Calu3 (cell line): ENCODE data around the gene NDUFA9. TPM values are rescaled to one million over a fixed set of nuclear protein-coding genes. Genes with fewer than 3 reads are reported as not detected.

Experiments
- BruUV-seq: library from RNA; stranded (reverse); fragments of 400-500 nt; replicated peaks from 2 replicates; lab custom pipeline; 2021; lab: Mats Ljungman, UMichigan
- CTCF ChIA-PET: fragments of 300-600 bp; sonication (Branson Sonifier 250); formaldehyde crosslinking; loops from one replicate; lab custom pipeline; 2022; ENCODE audit warnings: antibody characterized with exemption; lab: Charles Lee
- DNase-seq: peaks from one replicate; pipeline ENCODE4 v3.0.0; 2022
- H3K27ac Mint-ChIP-seq: one replicate; pipeline ENCODE4 v1.8.0; 2022; ENCODE audit warnings: mixed read lengths; ENCODE audit not compliant: unreplicated experiment
- H3K27me3 Mint-ChIP-seq: one replicate; pipeline ENCODE4 v1.8.0; 2022; ENCODE audit warnings: mixed read lengths; ENCODE audit not compliant: unreplicated experiment
- H3K36me3 Mint-ChIP-seq: one replicate; pipeline ENCODE4 v1.8.0; 2022; ENCODE audit warnings: mild to moderate bottlenecking, moderate library complexity, mixed read lengths; ENCODE audit not compliant: insufficient read depth, unreplicated experiment
- H3K4me1 Mint-ChIP-seq: one replicate; pipeline ENCODE4 v1.8.0; 2022; ENCODE audit warnings: mild to moderate bottlenecking, low read depth, mixed read lengths; ENCODE audit not compliant: unreplicated experiment
- H3K4me3 Mint-ChIP-seq: one replicate; pipeline ENCODE4 v1.8.0; 2022; ENCODE audit warnings: mild to moderate bottlenecking, low read depth, moderate library complexity, mixed read lengths; ENCODE audit not compliant: unreplicated experiment
- H3K9me3 Mint-ChIP-seq: one replicate; pipeline ENCODE4 v1.8.0; 2022; ENCODE audit warnings: low read depth, mixed read lengths; ENCODE audit not compliant: unreplicated experiment
- intact Hi-C: fragments of 100-400 bp; cut with micrococcal nuclease; formaldehyde crosslinking; loops from one replicate; pipeline ENCODE4 v1.10.0; 2022; ENCODE audit not compliant: unreplicated experiment
- total RNA-seq: library from RNA; stranded (reverse); gene quantifications from 2 replicates; pipeline ENCODE4 v1.2.3, GENCODE V29; 2022
- TF ChIP-seq, protein P1 (sequence below): fragments of 200-600 bp; IDR thresholded peaks from one replicate; pipeline ENCODE4 v1.8.0; 2022; ENCODE audit warnings: antibody characterized with exemption; ENCODE audit not compliant: unreplicated experiment

The NDUFA9 gene
- total RNA-seq, 1 experiment from 2014 or later = 125 TPM

DNA sequence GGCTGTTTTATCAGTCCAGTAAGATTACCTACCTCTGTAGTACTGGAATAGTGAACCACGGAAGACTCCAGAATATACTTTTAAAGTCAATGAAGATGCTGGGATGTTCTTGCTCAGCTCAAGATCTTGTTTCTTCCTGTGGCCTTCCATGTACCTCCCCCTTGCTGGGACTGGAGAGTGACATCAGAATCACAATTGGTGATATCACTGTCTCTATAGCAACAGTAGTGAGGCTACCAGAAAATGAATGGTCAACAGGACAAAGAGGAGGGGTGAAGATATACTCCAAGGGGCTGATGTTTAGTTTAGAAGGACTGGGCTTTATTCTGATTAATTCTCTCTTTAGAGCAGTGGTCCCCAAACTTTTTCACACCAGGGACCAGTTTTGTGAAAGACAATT lies 3.9 kb upstream of the NDUFA9 start:
- no peak for DNase-seq
- Mint-ChIP-seq H3K9me3 (no peaks in the 10 kb centered on the region), H3K36me3 (peaks cover 21% of the 10 kb centered on the region), H3K27ac (no peak overlapping the region), H3K27me3 (peaks cover 14% of the 10 kb centered on the region), H3K4me1 (no peaks in the 10 kb centered on the region), H3K4me3 (no peak overlapping the region)
- CTCF ChIA-PET = no interaction called here
- intact Hi-C loops = no loop called here
- TF ChIP-seq, protein P1, sequence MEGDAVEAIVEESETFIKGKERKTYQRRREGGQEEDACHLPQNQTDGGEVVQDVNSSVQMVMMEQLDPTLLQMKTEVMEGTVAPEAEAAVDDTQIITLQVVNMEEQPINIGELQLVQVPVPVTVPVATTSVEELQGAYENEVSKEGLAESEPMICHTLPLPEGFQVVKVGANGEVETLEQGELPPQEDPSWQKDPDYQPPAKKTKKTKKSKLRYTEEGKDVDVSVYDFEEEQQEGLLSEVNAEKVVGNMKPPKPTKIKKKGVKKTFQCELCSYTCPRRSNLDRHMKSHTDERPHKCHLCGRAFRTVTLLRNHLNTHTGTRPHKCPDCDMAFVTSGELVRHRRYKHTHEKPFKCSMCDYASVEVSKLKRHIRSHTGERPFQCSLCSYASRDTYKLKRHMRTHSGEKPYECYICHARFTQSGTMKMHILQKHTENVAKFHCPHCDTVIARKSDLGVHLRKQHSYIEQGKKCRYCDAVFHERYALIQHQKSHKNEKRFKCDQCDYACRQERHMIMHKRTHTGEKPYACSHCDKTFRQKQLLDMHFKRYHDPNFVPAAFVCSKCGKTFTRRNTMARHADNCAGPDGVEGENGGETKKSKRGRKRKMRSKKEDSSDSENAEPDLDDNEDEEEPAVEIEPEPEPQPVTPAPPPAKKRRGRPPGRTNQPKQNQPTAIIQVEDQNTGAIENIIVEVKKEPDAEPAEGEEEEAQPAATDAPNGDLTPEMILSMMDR = no peak
- BruUV-seq = no TSS peak

DNA sequence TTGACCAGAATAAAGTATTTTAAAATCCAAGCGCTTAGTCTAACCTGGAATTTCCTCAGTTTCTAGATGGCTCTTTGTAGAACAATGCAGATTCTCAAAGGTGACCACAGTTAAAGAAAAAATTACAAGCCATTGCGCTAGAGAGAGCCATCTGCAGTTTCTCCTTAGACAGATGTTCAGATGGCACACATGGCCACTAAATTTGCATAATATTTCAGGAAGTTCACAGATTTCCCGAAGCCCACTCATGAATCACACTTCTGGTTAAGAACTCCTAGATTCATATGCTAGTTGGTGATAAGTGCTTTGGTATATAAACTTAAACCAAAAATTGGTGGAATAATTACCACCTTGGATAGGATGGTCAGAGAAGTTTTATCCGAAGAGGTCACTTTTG lies 812 bp upstream of the NDUFA9 start:
- Mint-ChIP-seq H3K27me3 (peaks cover 14% of the 10 kb centered on the region), H3K4me1 (peaks cover 22% of the 10 kb centered on the region), H3K4me3 (peak overlapping the region; percentile 99), H3K36me3 (peaks cover 21% of the 10 kb centered on the region), H3K9me3 (no peaks in the 10 kb centered on the region), H3K27ac (peak overlapping the region; percentile 99)
- TF ChIP-seq, protein P1 = no peak
- no TSS peak for BruUV-seq
- CTCF ChIA-PET = no interaction called here
- intact Hi-C loops = loop anchor here (2.0 kb wide), 1 partner anchor 43 kb away; no protein-coding TSS in a partner anchor
- DNase-seq = no peak

DNA sequence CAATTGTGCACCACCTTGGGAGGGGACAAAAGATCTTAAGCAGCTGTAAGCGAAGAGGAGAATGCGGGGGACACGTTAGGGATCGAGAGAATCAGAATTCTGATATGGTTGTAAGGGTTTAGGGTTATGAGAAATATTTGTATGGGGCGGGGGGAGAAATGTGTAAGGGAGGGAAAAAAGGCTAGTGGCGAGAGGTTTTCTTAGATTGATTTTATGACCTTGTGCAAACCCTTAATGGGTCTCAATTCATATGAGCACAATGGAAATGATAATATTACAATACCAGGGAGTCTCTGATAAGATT lies 396 bp downstream of the NDUFA9 start:
- intact Hi-C loops = loop anchor here (2.0 kb wide), 1 partner anchor 45 kb away; no protein-coding TSS in a partner anchor

DNA sequence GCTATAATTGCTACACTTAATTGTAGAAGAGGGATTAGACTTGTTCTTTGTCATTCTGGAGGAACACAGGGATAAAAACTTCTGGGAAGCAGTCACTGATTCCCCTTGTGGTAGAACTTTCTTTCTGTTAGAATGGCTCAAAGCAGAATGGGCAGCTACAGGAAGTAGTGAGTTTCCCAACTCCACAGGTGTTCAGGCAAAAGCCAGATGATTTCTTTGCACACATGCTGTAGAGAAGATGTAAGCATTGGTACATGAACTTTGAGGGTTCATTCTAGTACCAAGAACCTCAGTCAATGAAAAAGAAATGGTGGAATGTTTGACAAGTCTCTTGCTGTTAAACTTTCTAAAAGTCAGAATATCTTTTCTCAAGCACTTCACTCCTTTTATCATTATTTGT lies 4.3 kb downstream of the NDUFA9 start:
- no TSS peak for BruUV-seq
- H3K4me3 Mint-ChIP-seq = no peak overlapping the region

More for the DNA sequence above, 396 bp downstream of the NDUFA9 start:
- BruUV-seq = no TSS peak
- no peak for DNase-seq
- CTCF ChIA-PET = interaction anchor here (0.9 kb wide), 1 partner anchor 51 kb away, joined by 3 read pairs; no protein-coding TSS in a partner anchor
- H3K27me3 Mint-ChIP-seq = peaks cover 5% of the 10 kb centered on the region
- H3K27ac Mint-ChIP-seq = peak overlapping the region; percentile 99
- H3K36me3 Mint-ChIP-seq = peaks cover 21% of the 10 kb centered on the region
- peak overlapping the region; percentile 99 for H3K4me3 Mint-ChIP-seq
- TF ChIP-seq, protein P1 = no peak
- no peaks in the 10 kb centered on the region for H3K9me3 Mint-ChIP-seq
- peaks cover 22% of the 10 kb centered on the region for H3K4me1 Mint-ChIP-seq

More for the DNA sequence above, 4.3 kb downstream of the NDUFA9 start:
- TF ChIP-seq, protein P1 = no peak
- CTCF ChIA-PET = interaction anchor here (0.6 kb wide), 1 partner anchor 13 kb away, joined by 3 read pairs; no protein-coding TSS in a partner anchor
- Mint-ChIP-seq H3K36me3 (peaks cover 18% of the 10 kb centered on the region), H3K4me1 (peaks cover 22% of the 10 kb centered on the region), H3K9me3 (no peaks in the 10 kb centered on the region), H3K27me3 (no peaks in the 10 kb centered on the region), H3K27ac (no peak overlapping the region)
- DNase-seq = no peak
- intact Hi-C loops = no loop called here
